AG10803 (cell line): ENCODE results near the gene COPS3.
"Not testable (repeated sequence)": the region's sequence is repeated elsewhere in the genome, so short reads cannot be mapped to it uniquely, and the experiment has no call there.

Source experiments
- DNase-seq: peaks from one replicate; pipeline ENCODE4 v3.0.0; 2010; ENCODE audit warnings: low read depth
- H3K4me3 ChIP-seq: 2 replicates; pipeline ENCODE4 v1.5.1; 2011; ENCODE audit warnings: mild to moderate bottlenecking, low read length, control low read depth
- CTCF ChIP-seq: conservative IDR thresholded peaks from 2 replicates; pipeline ENCODE4 v1.5.1; 2011; ENCODE audit warnings: mild to moderate bottlenecking, low read length, control low read depth, inconsistent platforms

Gene COPS3

GRCh38 chr17:17313350-17313991 lies 32.4 kb upstream of the COPS3 start:
- DNase-seq: no peak
- no peak overlapping the region for H3K4me3 ChIP-seq
- TF ChIP-seq CTCF: peak; percentile 43

GRCh38 chr17:17309356-17309755 lies 28.3 kb upstream of the COPS3 start:
- no peak for TF ChIP-seq CTCF
- no peak overlapping the region for H3K4me3 ChIP-seq
- no peak for DNase-seq

- TF ChIP-seq CTCF: no peak
- DNase-seq: no peak
- H3K4me3 ChIP-seq: no peak overlapping the region
Observed at GRCh38 chr17:17305281-17305801, 24.3 kb upstream of the COPS3 start.

GRCh38 chr17:17304521-17304985 lies 23.5 kb upstream of the COPS3 start:
- DNase-seq: no peak
- H3K4me3 ChIP-seq: no peak overlapping the region
- TF ChIP-seq CTCF: no peak

- DNase-seq: no peak
- peak overlapping the region; percentile 64 for H3K4me3 ChIP-seq
- TF ChIP-seq CTCF: no peak
Observed at GRCh38 chr17:17303847-17304490, 22.9 kb upstream of the COPS3 start.

GRCh38 chr17:17303010-17303846 lies 22.2 kb upstream of the COPS3 start, which contains the start of gene NT5M:
Gene NT5M, plus strand, starts transcription at chr17:17303373. Its CDS starts 178 bp downstream, at chr17:17303551.
- H3K4me3 ChIP-seq: peak within 1 kb of the TSS; percentile 64
- DNase-seq: peak; percentile 53
- TF ChIP-seq CTCF: no peak

- H3K4me3 ChIP-seq, DNase-seq: not testable (repeated sequence)
Observed at GRCh38 chr17:17301659-17302058, 20.6 kb upstream of the COPS3 start.
